CD4-positive, alpha-beta memory T cell (primary cell): ENCODE measurements around the gene CMTM8. TPM values are rescaled to one million over a fixed set of nuclear protein-coding genes. Genes with fewer than 3 reads are reported as not detected.
A peak's percentile ranks its signal among the peaks of the same experiment; 100 is the strongest.

Source experiments
- CTCF ChIA-PET: fragments of 350-600 bp; sonication (Branson Sonifier 250); formaldehyde crosslinking; loops from one replicate; lab custom pipeline; 2021; ENCODE audit warnings: inconsistent platforms; ENCODE audit not compliant: partially characterized antibody; lab: Charles Lee
- POLR2A ChIA-PET: fragments of 350-600 bp; sonication (Branson Sonifier 250); formaldehyde crosslinking; loops from one replicate; lab custom pipeline; 2021; ENCODE audit not compliant: partially characterized antibody; lab: Charles Lee
- DNase-seq, 5 donors: peaks; one replicate each; pipeline versions ENCODE4 v3.0.0 to v3.0.0-alpha.2; 2020 to 2022; ENCODE audit warnings: mixed read lengths in 1 of 5
- H3K27ac ChIP-seq: one replicate; pipeline ENCODE4 v1.7.0; 2013; ENCODE audit warnings: low read depth, low read length
- H3K27me3 ChIP-seq: 2 replicates; pipeline ENCODE4 v1.7.0; 2013; ENCODE audit warnings: mild to moderate bottlenecking, low read length, moderate library complexity; ENCODE audit not compliant: insufficient read depth
- H3K36me3 ChIP-seq: 2 replicates; pipeline ENCODE4 v1.7.0; 2013; ENCODE audit warnings: mild to moderate bottlenecking, low read length, moderate library complexity; ENCODE audit not compliant: insufficient read depth
- H3K4me1 ChIP-seq: 2 replicates; pipeline ENCODE4 v1.7.0; 2013; ENCODE audit warnings: mild to moderate bottlenecking, low read length, moderate library complexity; ENCODE audit not compliant: insufficient read depth
- H3K4me3 ChIP-seq, 2 donors: one replicate each; pipeline ENCODE4 v1.7.0; 2013; ENCODE audit warnings: low read length in 2 of 2, mild to moderate bottlenecking in 1 of 2
- H3K9me3 ChIP-seq, 2 donors: one replicate each; pipeline ENCODE4 v1.7.0; 2013; ENCODE audit warnings: low read length in 2 of 2, control low read depth in 1 of 2; ENCODE audit not compliant: control insufficient read depth in 1 of 2
- H3K27ac Mint-ChIP-seq, 7 donors: one replicate each; pipeline ENCODE4 v1.8.0; 2020 to 2021; ENCODE audit warnings: mixed read lengths in 7 of 7, mild to moderate bottlenecking in 6 of 7, inconsistent platforms in 3 of 7, moderate library complexity in 3 of 7
- H3K27me3 Mint-ChIP-seq, 2 donors: one replicate each; pipeline ENCODE4 v1.8.0; 2020 to 2021; ENCODE audit warnings: mixed read lengths in 2 of 2
- H3K36me3 Mint-ChIP-seq, 2 donors: one replicate each; pipeline ENCODE4 v1.8.0; 2020 to 2021; ENCODE audit warnings: mixed read lengths in 2 of 2, inconsistent platforms in 1 of 2, mild to moderate bottlenecking in 1 of 2
- H3K4me1 Mint-ChIP-seq, 4 donors: one replicate each; pipeline ENCODE4 v1.8.0; 2020 to 2021; ENCODE audit warnings: mixed read lengths in 4 of 4, mild to moderate bottlenecking in 1 of 4
- H3K4me3 Mint-ChIP-seq, 8 donors: one replicate each; pipeline ENCODE4 v1.8.0; 2020 to 2021; ENCODE audit warnings: mixed read lengths in 8 of 8, mild to moderate bottlenecking in 7 of 8, moderate library complexity in 6 of 8, inconsistent platforms in 3 of 8
- H3K9me3 Mint-ChIP-seq, 8 donors: one replicate each; pipeline ENCODE4 v1.8.0; 2020 to 2021; ENCODE audit warnings: mixed read lengths in 8 of 8, mild to moderate bottlenecking in 5 of 8, inconsistent platforms in 3 of 8, moderate library complexity in 1 of 8
- intact Hi-C: fragments of 100-400 bp; cut with micrococcal nuclease; formaldehyde crosslinking; loops from one replicate; pipeline ENCODE4 v1.15.1; 2023
- polyA plus RNA-seq, 2 donors: library from polyadenylated mRNA; unstranded; fragments of 300-500 nt; fragmentation: Illumina TruSeq; gene quantifications; one replicate each; pipeline ENCODE4 v1.2.3, GENCODE V29; 2021
- total RNA-seq, 2 experiments: library from RNA; stranded (reverse); gene quantifications; one replicate each; pipeline ENCODE4 v1.2.3, GENCODE V29; 2021

The CMTM8 gene
- total and polyA plus RNA-seq, 4 experiments from 2014 or later = 11.9 to 17.8 (median 14.8) TPM

DNA sequence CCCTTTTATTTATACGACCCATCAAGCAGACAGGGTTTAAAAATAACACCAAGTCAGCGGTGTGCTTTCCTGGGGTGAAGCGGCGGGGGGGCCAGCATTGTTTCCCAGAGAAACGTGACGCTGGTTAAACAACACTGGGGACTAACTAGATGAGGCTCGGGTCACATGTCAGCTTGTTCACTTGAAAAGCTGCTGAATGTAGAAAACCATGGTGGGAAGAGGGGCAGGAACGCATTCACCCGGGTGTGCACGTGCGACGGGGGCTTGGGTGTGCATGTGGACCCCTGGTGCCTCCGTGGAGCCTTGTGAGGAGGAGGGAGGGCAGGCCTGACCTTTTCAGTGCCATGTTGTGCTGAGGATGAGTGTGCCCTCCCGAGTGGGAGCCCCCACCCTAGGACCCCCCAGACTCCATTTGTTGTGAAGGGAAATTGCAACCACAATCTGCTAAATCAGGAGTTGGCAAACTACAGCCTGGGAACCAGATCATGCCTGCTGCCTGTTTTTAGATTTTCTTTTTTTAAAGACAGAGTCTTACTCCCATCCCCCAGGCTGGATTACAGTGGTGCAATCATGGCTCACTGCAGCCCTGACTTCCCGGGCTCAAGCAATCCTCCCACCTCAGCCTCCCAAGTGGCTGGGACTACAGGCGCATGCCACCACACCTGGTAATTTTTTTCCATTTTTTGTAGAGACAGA, 82.8 kb downstream of the CMTM8 start:
- Mint-ChIP-seq H3K36me3 (peaks cover 0 to 2% of the 10 kb centered on the region in 2 donors), H3K4me3 (peak overlapping the region in 1 of 8 donors; percentile 52), H3K27ac (peak overlapping the region in 1 of 7 donors; percentile 25), H3K4me1 (peaks cover 10 to 16% (median 12%) of the 10 kb centered on the region in 4 donors), H3K27me3 (no peaks in the 10 kb centered on the region), H3K9me3 (no peaks in the 10 kb centered on the region)
- ChIA-PET POLR2A (interaction anchor here (1.5 kb wide), 1 partner anchor 18 kb away, joined by 3 read pairs; no protein-coding TSS in a partner anchor), CTCF (interaction anchor here (2.7 kb wide), 1 partner anchor 26 kb away, joined by 7 read pairs; no protein-coding TSS in a partner anchor)
- H3K27ac ChIP-seq = no peak overlapping the region
- DNase-seq = no peak
- no peaks in the 10 kb centered on the region for H3K9me3 ChIP-seq
- intact Hi-C loops = no loop called here
- H3K36me3 ChIP-seq = no peaks in the 10 kb centered on the region
- no peak overlapping the region for H3K4me3 ChIP-seq
- no peaks in the 10 kb centered on the region for H3K4me1 ChIP-seq
- H3K27me3 ChIP-seq = no peaks in the 10 kb centered on the region

DNA sequence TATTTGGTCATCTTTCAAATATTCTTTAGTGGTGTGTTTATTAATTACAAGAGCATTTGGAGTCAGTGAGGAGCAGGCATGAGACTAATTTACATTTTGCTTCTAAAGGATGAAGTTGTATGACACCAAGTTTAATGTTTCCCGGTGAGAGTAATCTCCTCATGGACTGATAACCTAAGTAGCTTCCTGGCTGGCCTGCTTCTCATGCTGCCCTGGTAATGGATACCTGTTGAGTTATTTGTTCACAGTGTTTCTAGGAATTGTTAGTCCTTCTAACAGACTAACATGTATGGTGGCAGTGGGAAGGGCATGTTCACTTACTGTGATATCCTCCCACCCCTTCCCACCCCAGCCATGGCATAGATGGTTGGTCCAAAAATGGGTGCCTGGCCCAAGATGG, 83.8 kb downstream of the CMTM8 start:
- Histone ChIP-seq H3K27me3 (no peaks in the 10 kb centered on the region), H3K4me3 (no peak overlapping the region), H3K4me1 (no peaks in the 10 kb centered on the region), H3K9me3 (no peaks in the 10 kb centered on the region), H3K27ac (no peak overlapping the region), H3K36me3 (no peaks in the 10 kb centered on the region)
- Mint-ChIP-seq H3K27ac (no peak overlapping the region), H3K9me3 (no peaks in the 10 kb centered on the region), H3K27me3 (no peaks in the 10 kb centered on the region), H3K4me3 (no peak overlapping the region), H3K4me1 (peaks cover 10 to 16% (median 12%) of the 10 kb centered on the region in 4 donors), H3K36me3 (peaks cover 0 to 2% of the 10 kb centered on the region in 2 donors)
- ChIA-PET POLR2A (no interaction called here), CTCF (interaction anchor here (2.1 to 3.9 kb wide), 3 partner anchors 11 to 18 kb away, joined by 6 to 25 read pairs (median 18); no protein-coding TSS in a partner anchor)
- intact Hi-C loops = no loop called here
- DNase-seq = no peak

GRCh38 chr3:32323604-32324003, 85.1 kb downstream of the CMTM8 start:
- H3K9me3 Mint-ChIP-seq = no peaks in the 10 kb centered on the region
- ChIA-PET POLR2A (interaction anchor here (0.9 to 1.8 kb wide), 5 partner anchors 11 to 26 kb away, joined by 3 to 8 read pairs (median 4); no protein-coding TSS in a partner anchor), CTCF (interaction anchor here (1.0 to 3.9 kb wide), 10 partner anchors 11 to 148 kb away, joined by 3 to 25 read pairs (median 5); no protein-coding TSS in a partner anchor)
- peaks cover 8 to 16% (median 11%) of the 10 kb centered on the region in 4 donors for H3K4me1 Mint-ChIP-seq
- H3K4me3 Mint-ChIP-seq = no peak overlapping the region
- no peak overlapping the region for H3K4me3 ChIP-seq
- no peak overlapping the region for H3K27ac ChIP-seq
- peaks cover 0 to 2% of the 10 kb centered on the region in 2 donors for H3K36me3 Mint-ChIP-seq
- intact Hi-C loops = no loop called here
- no peaks in the 10 kb centered on the region for H3K9me3 ChIP-seq
- no peaks in the 10 kb centered on the region for H3K4me1 ChIP-seq
- no peaks in the 10 kb centered on the region for H3K36me3 ChIP-seq
- no peaks in the 10 kb centered on the region for H3K27me3 Mint-ChIP-seq
- H3K27me3 ChIP-seq = no peaks in the 10 kb centered on the region
- DNase-seq = no peak
- no peak overlapping the region for H3K27ac Mint-ChIP-seq

DNA sequence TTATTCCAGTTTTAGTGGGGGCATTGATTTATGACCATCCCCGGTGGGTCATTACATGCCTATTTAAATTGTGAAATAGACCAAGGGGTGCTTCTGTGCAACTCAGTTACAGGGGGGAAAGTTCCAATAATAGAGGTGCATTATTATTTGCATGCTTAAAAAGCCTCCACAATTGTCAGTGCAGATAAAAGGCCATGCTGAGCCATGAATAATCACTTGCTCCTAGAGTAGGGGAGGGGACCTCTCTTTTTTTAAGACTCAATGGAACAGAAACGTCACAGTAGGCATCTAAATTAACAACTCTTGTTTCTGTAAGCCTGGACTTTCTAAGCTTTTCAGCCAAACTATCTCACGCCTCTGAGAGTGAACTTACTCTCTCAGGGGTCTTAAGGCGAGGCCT, 86.7 kb downstream of the CMTM8 start:
- H3K9me3 Mint-ChIP-seq = no peaks in the 10 kb centered on the region
- CTCF ChIA-PET = interaction anchor here (0.7 to 3.9 kb wide), 7 partner anchors 9 to 85 kb away, joined by 3 to 25 read pairs (median 4); no protein-coding TSS in a partner anchor
- no peaks in the 10 kb centered on the region for H3K27me3 ChIP-seq
- peaks cover 8 to 22% (median 12%) of the 10 kb centered on the region in 4 donors for H3K4me1 Mint-ChIP-seq
- intact Hi-C loops = no loop called here
- no peak overlapping the region for H3K27ac ChIP-seq
- POLR2A ChIA-PET = interaction anchor here (1.0 kb wide), 1 partner anchor 8 kb away, joined by 3 read pairs; no protein-coding TSS in a partner anchor
- no peaks in the 10 kb centered on the region for H3K36me3 ChIP-seq
- no peak for DNase-seq
- peaks cover 0 to 2% of the 10 kb centered on the region in 2 donors for H3K36me3 Mint-ChIP-seq
- no peaks in the 10 kb centered on the region for H3K9me3 ChIP-seq
- H3K4me3 Mint-ChIP-seq = no peak overlapping the region
- H3K4me3 ChIP-seq = no peak overlapping the region
- no peaks in the 10 kb centered on the region for H3K4me1 ChIP-seq
- H3K27me3 Mint-ChIP-seq = no peaks in the 10 kb centered on the region
- no peak overlapping the region for H3K27ac Mint-ChIP-seq

- Histone ChIP-seq H3K4me3 (no peak overlapping the region), H3K36me3 (no peaks in the 10 kb centered on the region), H3K27ac (no peak overlapping the region), H3K4me1 (no peaks in the 10 kb centered on the region), H3K27me3 (no peaks in the 10 kb centered on the region), H3K9me3 (no peaks in the 10 kb centered on the region)
- H3K4me1 Mint-ChIP-seq = peaks cover 8 to 20% (median 12%) of the 10 kb centered on the region in 4 donors
- H3K27me3 Mint-ChIP-seq = no peaks in the 10 kb centered on the region
- DNase-seq = no peak
- CTCF ChIA-PET = interaction anchor here (0.7 to 3.9 kb wide), 4 partner anchors 8 to 37 kb away, joined by 4 to 25 read pairs (median 11); no protein-coding TSS in a partner anchor
- no peak overlapping the region for H3K4me3 Mint-ChIP-seq
- H3K27ac Mint-ChIP-seq = no peak overlapping the region
- H3K36me3 Mint-ChIP-seq = peaks cover 0 to 2% of the 10 kb centered on the region in 2 donors
- no peaks in the 10 kb centered on the region for H3K9me3 Mint-ChIP-seq
- POLR2A ChIA-PET = no interaction called here
- intact Hi-C loops = no loop called here
Observed at GRCh38 chr3:32325927-32326326, 87.4 kb downstream of the CMTM8 start.

GRCh38 chr3:32326795-32327194, 88.3 kb downstream of the CMTM8 start:
- intact Hi-C loops = no loop called here
- Histone ChIP-seq H3K4me3 (no peak overlapping the region), H3K27ac (no peak overlapping the region), H3K4me1 (peaks cover 7% of the 10 kb centered on the region), H3K27me3 (no peaks in the 10 kb centered on the region), H3K36me3 (no peaks in the 10 kb centered on the region), H3K9me3 (no peaks in the 10 kb centered on the region)
- Mint-ChIP-seq H3K9me3 (no peaks in the 10 kb centered on the region), H3K4me3 (no peak overlapping the region), H3K27me3 (no peaks in the 10 kb centered on the region), H3K27ac (peak overlapping the region in 1 of 7 donors; percentile 19), H3K36me3 (peaks cover 0 to 2% of the 10 kb centered on the region in 2 donors), H3K4me1 (peaks cover 12 to 27% (median 18%) of the 10 kb centered on the region in 4 donors)
- CTCF ChIA-PET = interaction anchor here (14.1 kb wide), 1 partner anchor 34 kb away, joined by 382 read pairs; no protein-coding TSS in a partner anchor
- no peak for DNase-seq
- POLR2A ChIA-PET = interaction anchor here (2.2 to 2.3 kb wide), 2 partner anchors 12 to 29 kb away, joined by 4 to 9 read pairs; no protein-coding TSS in a partner anchor

DNA sequence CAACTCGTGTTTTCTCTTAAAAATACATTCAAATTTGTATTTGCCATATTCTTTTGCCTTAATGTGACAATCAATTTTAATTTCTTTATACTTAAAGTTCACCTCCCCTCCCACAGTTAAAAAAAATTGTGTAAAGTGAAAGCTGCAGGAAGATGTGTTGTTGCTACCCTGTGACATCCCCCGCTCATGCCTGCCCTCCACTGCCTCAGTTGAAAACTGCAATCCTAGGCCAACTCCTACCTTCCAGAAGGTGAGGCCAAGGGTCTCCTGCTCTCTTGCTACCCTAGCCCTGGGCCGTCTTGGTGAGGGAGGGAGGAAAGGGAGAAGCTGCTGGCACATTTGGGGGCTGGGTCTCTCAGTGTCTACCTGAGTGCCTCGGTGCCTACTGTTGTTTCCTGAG, 96.2 kb downstream of the CMTM8 start:
- intact Hi-C loops = loop anchor here (1.0 to 5.0 kb wide), 4 partner anchors 38 to 157 kb away; partner anchors contain the start of gene CMTM7
- POLR2A ChIA-PET = interaction anchor here (0.7 to 11.0 kb wide), 9 partner anchors 11 to 96 kb away, joined by 3 to 81 read pairs (median 8); partner anchors contain the start of gene CMTM8
- Histone ChIP-seq H3K9me3 (no peaks in the 10 kb centered on the region), H3K4me1 (peaks cover 45% of the 10 kb centered on the region), H3K4me3 (no peak overlapping the region), H3K36me3 (no peaks in the 10 kb centered on the region), H3K27ac (peak overlapping the region; percentile 24), H3K27me3 (no peaks in the 10 kb centered on the region)
- H3K4me3 Mint-ChIP-seq = peak overlapping the region in 7 of 8 donors; percentile 32 to 74 (median 55)
- CTCF ChIA-PET = interaction anchor here (0.8 to 14.1 kb wide), 21 partner anchors 11 to 755 kb away, joined by 3 to 382 read pairs (median 6); no protein-coding TSS in a partner anchor
- DNase-seq = peak; percentile 54 to 63 (median 58)
- H3K9me3 Mint-ChIP-seq = no peaks in the 10 kb centered on the region
- H3K4me1 Mint-ChIP-seq = peaks cover 39 to 60% (median 52%) of the 10 kb centered on the region in 4 donors
- peaks cover 0 to 5% of the 10 kb centered on the region in 2 donors for H3K36me3 Mint-ChIP-seq
- no peaks in the 10 kb centered on the region for H3K27me3 Mint-ChIP-seq
- H3K27ac Mint-ChIP-seq = peak overlapping the region; percentile 7 to 84 (median 75)
